H1 (cell line): Measurements from ENCODE around the gene GBF1. TPM values are rescaled to one million over a fixed set of nuclear protein-coding genes. Genes with fewer than 3 reads are reported as not detected.

Experiments used
- polyA plus RNA-seq, 7 experiments: library from polyadenylated mRNA; depleted of rRNA in 3 of 7; stranded (reverse) in 5 of 7; unstranded in 2 of 7; fragments of >200 nt in 5 of 7; fragments of 200-250 nt in 2 of 7; gene quantifications; 1 replicate in 5 of 7; 2 replicates in 1 of 7; 4 replicates in 1 of 7; pipeline versions ENCODE4 v1.2.1 to v1.2.3, GENCODE V29; 2011 to 2013; ENCODE audit warnings: missing spikeins in 2 of 7, mixed read lengths in 2 of 7
- total RNA-seq: library from RNA; stranded (reverse); fragmentation: NEBNext Ultra II Directional; extraction: Animal tissue kit (Norgen Biotek cat#: 25700); gene quantifications from 2 replicates; pipeline ENCODE4 v1.2.1, GENCODE V29; 2021
- TF ChIP-seq, protein P1 (sequence below), 3 experiments: IDR thresholded peaks; 1 replicate in 2 of 3; 2 replicates in 1 of 3; pipeline versions ENCODE4 v1.5.1 to v1.6.1; 2011; ENCODE audit warnings: low read length in 3 of 3, mild to moderate bottlenecking in 3 of 3, inconsistent platforms in 2 of 3, low read depth in 1 of 3, moderate library complexity in 1 of 3; ENCODE audit not compliant: insufficient read depth in 1 of 3; ENCODE audit errors: control extremely low read depth in 1 of 3

Gene GBF1
- total and polyA plus RNA-seq, 2 of the 8 experiments (the other 6 are each of a cell fraction or from before 2014, with no cell fraction given): 11.0 to 25.5 TPM

DNA sequence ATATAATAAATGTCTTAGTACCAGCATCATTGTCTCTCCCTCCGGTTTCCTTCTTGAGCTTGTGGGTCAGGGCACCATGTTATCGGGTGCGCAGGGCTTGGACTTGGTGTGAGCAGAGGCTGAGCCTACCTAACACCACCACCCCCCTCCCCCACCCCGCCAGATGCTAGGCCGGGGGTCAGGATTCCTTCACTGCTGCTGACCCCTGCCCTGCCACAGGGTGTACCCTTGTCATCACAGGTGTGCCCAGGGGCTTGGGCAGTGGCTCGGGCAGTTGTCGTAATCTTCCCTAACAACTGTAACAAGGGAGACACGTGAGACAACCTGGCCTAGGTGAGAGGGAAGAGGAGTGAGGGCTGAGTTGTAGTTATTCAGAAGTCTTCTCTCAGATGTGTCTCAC is 137.5 kb downstream of the GBF1 start (continued):
- TF ChIP-seq, protein P1, sequence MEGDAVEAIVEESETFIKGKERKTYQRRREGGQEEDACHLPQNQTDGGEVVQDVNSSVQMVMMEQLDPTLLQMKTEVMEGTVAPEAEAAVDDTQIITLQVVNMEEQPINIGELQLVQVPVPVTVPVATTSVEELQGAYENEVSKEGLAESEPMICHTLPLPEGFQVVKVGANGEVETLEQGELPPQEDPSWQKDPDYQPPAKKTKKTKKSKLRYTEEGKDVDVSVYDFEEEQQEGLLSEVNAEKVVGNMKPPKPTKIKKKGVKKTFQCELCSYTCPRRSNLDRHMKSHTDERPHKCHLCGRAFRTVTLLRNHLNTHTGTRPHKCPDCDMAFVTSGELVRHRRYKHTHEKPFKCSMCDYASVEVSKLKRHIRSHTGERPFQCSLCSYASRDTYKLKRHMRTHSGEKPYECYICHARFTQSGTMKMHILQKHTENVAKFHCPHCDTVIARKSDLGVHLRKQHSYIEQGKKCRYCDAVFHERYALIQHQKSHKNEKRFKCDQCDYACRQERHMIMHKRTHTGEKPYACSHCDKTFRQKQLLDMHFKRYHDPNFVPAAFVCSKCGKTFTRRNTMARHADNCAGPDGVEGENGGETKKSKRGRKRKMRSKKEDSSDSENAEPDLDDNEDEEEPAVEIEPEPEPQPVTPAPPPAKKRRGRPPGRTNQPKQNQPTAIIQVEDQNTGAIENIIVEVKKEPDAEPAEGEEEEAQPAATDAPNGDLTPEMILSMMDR (IDR thresholded peaks at IDR 0.05; ENCODE audit: control extremely low read depth in 1 of 3, insufficient read depth in 1 of 3, low read depth in 1 of 3, low read length in 3 of 3): no peak
- TF ChIP-seq, all 59 proteins: peak for 0
